ENCODE measurements around the gene PDLIM5. TPM values are rescaled to one million over a fixed set of nuclear protein-coding genes. Genes with fewer than 3 reads are reported as not detected.
"Not testable (repeated sequence)": the region's sequence is repeated elsewhere in the genome, so short reads cannot be mapped to it uniquely, and the experiment has no call there.

The PDLIM5 gene
- total RNA-seq, 1 donor from 2014 or later: 112 TPM

DNA sequence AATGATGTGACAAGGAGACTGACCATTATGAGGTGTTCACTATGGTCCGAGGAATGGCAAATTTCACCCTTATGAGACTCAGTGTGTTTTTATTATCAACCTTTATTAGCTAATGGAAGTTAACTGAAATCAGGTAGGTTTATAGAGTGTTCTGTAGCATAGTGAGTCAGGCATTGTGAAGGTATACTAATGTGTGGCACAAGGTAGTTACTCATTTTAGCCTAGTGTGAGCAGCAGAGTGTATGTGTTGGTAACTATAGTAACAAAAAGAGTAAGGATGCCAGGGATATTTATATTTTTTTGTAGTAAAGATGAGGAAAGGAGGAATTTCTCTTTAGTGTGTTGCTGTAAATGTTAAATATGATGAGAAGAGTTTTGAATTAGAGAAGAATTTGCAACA is 12.0 kb downstream of the PDLIM5 start:
- DNase-seq: peak; percentile 41

- no peak for DNase-seq
Observed at GRCh38 chr4:94466371-94466770, 14.6 kb downstream of the PDLIM5 start.

DNA sequence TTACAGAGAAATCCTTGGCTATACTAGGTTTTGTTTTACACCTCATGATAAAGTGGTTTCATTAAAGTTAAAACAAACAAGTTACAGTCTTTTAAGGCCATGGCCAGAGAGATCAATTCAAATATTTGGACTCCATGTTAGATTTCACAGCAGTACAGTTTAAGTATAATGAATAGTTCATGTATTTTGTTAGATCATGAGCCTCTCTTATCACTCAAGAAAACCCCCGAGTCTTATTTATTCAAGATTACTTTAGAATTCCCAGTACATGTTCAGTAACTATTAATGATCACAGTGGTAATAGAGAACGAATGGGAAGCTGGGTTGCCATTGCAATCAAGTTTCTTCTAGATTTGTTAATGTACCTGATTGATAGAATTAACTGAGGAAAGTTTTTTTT is 15.2 kb downstream of the PDLIM5 start:
- DNase-seq: no peak

- DNase-seq: no peak
Observed at GRCh38 chr4:94468093-94468769, 16.5 kb downstream of the PDLIM5 start.

DNA sequence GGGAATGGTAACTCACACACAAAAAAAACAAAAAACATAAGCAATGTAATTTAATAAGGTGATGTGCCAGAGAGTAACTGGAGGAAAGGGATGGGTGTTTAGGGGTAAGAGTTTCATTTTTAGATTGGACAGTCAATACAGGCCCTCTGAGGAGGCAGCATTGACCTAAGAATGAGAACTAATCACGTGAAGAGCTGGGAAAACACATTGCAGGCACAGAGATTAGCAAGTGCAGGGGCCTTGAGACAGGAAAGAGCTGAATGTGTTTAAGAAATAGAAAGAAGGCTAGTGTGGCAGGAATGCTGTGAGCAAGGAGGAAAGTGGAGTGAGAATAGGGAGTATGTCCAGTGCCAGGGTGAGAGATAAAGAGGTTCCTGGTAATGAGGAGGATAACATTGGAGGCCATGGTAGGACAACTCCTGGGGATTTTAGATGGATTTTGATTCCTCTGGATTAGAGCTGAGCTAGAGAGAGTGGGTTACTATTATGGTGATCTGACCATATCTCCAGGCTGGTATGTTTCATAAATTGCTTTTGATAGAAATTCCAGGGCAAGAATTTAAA is 17.6 kb downstream of the PDLIM5 start:
- no peak for DNase-seq

DNA sequence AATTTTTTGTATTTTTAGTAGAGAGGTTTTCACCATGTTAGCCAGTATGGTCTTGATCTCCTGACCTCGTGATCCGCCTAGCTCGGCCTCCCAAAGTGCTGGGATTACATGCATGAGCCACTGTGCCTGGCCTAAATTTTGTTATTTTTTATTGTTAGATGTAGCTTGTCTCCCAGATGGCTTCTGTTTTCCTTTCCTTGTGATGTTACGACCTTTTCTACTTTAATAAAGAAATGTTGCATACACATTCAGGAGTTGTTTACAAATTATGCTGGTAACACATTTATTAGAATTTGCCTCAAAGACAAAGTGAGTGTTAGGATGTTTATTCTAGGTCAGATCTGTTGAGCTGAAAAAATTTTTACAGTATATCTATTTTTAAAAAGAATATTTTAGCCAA is 18.4 kb downstream of the PDLIM5 start:
- no peak for DNase-seq

- not testable (repeated sequence) for DNase-seq
Observed at GRCh38 chr4:94470782-94471181, 19.0 kb downstream of the PDLIM5 start.

GRCh38 chr4:94472056-94472826 is 20.5 kb downstream of the PDLIM5 start:
- peak; percentile 77 for DNase-seq

DNA sequence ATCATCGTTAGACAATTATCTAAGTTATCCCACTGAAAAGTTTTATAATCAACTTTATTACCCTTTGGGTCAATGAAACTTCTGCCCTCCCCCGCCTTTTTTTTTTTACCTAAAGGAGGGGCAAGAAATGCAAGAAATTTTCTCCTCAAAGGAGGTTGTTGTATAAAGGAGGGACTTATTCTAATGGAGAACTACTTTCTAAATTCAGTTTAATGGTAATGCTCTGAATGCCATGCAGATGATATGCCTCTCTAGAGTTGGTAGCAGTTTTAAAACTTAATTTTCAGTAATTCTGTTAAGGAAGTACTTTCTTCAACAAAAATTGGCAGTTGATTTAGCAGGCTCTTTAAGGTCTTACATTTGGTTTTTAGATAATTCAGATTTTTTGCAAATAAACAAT is 23.3 kb downstream of the PDLIM5 start:
- DNase-seq: no peak

DNA sequence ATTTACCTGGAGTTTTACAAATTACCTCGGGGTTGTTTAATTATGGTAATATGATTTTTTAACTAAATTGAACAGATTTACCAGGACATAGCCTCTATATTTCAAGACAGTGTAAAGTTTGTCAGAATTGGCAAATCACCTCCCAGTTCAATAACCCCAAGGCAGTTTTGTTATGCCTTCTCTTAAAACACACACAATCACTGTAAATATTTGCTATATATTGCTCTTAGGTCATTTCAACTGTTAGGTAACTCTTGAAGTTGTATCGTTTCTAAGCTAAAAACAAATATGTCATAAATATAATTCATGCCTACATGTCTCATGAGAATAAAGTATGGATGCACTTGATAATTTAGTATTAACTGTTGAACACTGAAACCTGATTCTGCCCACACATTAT is 24.1 kb downstream of the PDLIM5 start:
- DNase-seq: no peak

DNA sequence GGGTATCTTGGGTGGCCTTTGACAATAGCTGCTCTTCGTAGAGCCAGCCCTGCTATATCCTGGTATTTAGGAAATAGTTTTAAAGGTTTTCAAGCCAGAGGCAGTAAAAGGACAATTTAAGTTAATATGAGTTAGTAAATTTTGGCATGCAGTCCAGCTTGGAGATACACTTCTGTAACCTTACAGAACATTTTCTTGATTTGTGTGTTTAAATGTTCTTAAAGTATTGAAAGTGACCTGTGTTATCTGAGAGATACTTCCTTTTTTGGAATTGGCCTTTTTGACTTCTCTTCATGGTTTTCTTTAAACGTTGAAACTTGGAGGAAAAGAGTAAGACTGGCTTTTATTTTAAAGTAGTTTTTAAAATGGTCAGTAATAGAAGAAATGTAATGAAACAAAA is 25.5 kb downstream of the PDLIM5 start:
- no peak for DNase-seq

DNA sequence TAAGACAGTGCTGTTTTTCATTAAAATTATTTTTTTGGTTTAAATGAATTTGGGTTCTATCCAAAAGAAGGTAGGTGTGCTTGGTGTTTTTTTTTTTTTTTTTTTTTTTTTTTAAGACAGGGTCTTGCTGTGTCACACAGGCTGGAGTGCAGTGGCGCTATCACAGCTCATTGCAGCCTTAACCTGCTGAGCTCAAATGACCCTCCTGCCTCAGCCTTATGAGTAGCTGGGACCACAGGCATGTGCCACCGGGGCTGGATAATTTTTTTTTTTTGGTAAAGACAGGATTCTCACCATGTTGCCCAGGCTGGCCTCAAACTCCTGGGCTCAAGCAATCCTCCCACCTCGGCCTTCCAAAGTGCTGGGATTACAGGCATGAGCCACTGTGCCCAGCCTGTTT is 27.1 kb downstream of the PDLIM5 start:
- not testable (repeated sequence) for DNase-seq

DNA sequence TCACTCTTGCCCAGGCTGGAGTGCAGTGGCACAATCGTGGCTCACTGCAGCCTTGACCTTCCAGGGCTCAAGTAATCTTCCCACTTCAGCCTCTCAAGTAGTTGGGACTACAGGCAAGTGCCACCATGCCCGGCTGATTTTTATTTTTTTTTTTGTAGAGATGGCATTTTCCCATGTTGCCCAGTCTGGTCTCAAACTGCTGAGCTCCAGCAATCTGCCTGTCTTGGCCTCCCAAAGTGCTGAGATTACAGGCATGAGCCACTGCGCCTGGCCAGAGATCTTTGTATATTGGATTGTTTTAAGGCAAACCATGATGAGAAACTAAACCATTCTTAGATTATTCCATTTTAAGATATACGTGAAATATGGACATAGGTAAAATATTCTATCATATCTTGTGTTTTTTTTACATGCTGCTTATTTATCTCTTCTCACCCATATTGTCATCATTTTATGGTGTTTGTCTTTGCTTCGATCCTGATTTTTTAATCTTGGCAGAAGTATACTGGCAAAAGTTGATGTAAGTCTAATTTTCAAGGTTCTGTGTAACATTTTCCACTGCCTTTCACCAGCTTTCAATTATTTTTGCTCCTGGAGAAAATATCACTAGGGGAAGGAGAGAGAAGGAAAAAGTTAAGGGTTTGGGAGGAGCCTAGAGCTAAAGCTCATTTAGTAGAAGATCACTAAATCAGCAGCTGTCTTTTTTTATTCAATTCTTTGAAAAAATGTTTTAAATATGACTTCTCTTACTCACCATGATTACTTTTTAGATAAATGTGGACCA is 27.8 kb downstream of the PDLIM5 start:
- no peak for DNase-seq

- DNase-seq: no peak
Observed at GRCh38 chr4:94480362-94480951, 28.7 kb downstream of the PDLIM5 start.

DNA sequence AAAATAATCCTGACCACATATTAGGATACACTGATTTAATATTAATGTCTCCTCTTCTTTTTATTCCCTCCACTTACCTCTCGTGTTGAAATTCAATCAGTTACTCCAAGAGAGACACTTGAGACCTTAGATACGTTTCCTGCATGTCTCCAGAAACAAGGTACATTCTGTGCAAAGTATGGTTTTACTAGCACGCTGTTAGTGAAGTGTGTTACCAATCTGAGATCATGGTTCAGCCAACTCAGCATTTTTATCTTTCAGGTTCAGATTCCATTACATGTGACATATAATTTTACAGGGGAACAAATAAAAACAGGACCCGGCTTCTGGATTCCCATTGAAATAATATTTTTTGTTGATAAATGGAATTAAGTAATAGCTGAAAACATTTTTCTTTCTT is 32.2 kb downstream of the PDLIM5 start:
- DNase-seq: no peak

GRCh38 chr4:94484818-94485217 is 33.1 kb downstream of the PDLIM5 start:
- no peak for DNase-seq

GRCh38 chr4:94486372-94486801 is 34.6 kb downstream of the PDLIM5 start:
- peak; percentile 70 for DNase-seq

GRCh38 chr4:94488670-94489069 is 36.9 kb downstream of the PDLIM5 start:
- peak; percentile 52 for DNase-seq

GRCh38 chr4:94489098-94489497 is 37.4 kb downstream of the PDLIM5 start:
- DNase-seq: no peak

GRCh38 chr4:94490437-94490836 is 38.7 kb downstream of the PDLIM5 start:
- DNase-seq: no peak

- peak; percentile 24 for DNase-seq
Observed at GRCh38 chr4:94491322-94491721, 39.6 kb downstream of the PDLIM5 start.

DNA sequence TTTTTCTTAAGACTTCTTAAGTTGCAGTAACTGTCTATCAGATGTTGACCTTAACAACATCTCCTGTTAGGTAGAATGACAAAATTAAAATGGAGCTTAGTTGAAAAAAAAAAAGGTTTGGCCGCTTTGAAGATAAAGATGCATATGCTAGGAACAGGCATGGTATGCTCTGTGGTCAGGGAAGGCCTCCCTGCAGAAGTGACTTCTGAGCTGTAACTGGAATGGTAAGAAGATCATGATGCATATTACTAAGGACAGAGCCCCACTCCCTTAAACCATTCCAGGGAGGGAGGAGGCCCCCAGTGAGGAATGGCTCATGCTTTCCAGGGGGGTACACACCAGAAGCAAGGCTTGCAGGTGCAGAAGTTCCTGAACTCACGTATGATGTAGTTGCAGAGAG is 43.7 kb downstream of the PDLIM5 start:
- no peak for DNase-seq

DNA sequence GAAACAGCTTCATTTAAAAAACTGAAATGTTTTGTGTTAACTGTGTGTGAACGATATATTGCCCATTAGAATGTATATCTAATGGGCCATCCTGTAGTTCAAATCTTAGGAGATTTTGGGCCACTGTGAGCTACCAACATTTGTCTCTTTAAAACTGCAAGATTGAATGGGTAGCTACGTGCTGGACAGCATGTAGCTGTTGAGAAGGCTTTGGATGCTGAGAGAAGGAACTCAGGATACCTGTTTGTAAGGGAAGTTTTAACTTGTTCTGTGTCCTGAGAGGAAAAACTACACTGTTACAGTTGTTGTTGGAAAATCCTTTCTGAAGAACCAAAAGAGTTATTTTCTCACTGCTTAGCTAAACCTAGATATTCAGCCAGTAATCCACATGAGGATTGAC is 45.9 kb downstream of the PDLIM5 start:
- no peak for DNase-seq

Measured in dermis blood vessel endothelial cell (primary cell).